GM23338 (cell line): ENCODE measurements around the gene FAM241A. TPM values are rescaled to one million over a fixed set of nuclear protein-coding genes. Genes with fewer than 3 reads are reported as not detected.

Experiments used
- ATAC-seq: fragments of 200-7000 bp; cut with Tn5 transposase; 3 replicates; pipeline ENCODE4 v1.9.1; 2020
- DNase-seq: peaks from one replicate; pipeline ENCODE4 v3.0.0-alpha.2; 2015; ENCODE audit warnings: low spot score
- H2AFZ ChIP-seq: fragments of 200-600 bp; sonication (generic); 2 replicates; pipeline ENCODE4 v1.8.0; 2016; ENCODE audit warnings: antibody characterized with exemption, mild to moderate bottlenecking, moderate library complexity
- H3F3A ChIP-seq: fragments of 200-600 bp; sonication (generic); replicated peaks from 2 replicates; pipeline ENCODE4 v1.8.0; 2017; ENCODE audit warnings: antibody characterized with exemption, mixed run types, low read depth
- H3K27ac ChIP-seq: fragments of 200-600 bp; sonication (generic); 2 replicates; pipeline ENCODE4 v1.6.1; 2016; ENCODE audit warnings: low read depth
- H3K27me3 ChIP-seq: fragments of 200-600 bp; sonication (generic); 2 replicates; pipeline ENCODE4 v1.8.0; 2016; ENCODE audit warnings: mild to moderate bottlenecking, mixed run types, moderate library complexity; ENCODE audit not compliant: insufficient read depth
- H3K36me3 ChIP-seq: fragments of 200-600 bp; sonication (generic); 2 replicates; pipeline ENCODE4 v1.8.0; 2016; ENCODE audit warnings: mild to moderate bottlenecking; ENCODE audit not compliant: insufficient read depth
- H3K4me1 ChIP-seq: fragments of 200-600 bp; sonication (generic); 2 replicates; pipeline ENCODE4 v1.8.0; 2016; ENCODE audit warnings: mild to moderate bottlenecking, moderate library complexity; ENCODE audit not compliant: insufficient read depth
- H3K4me2 ChIP-seq: fragments of 200-600 bp; sonication (generic); 2 replicates; pipeline ENCODE4 v1.7.1; 2017; ENCODE audit warnings: mixed run types
- H3K4me3 ChIP-seq: fragments of 200-600 bp; sonication (generic); 2 replicates; pipeline ENCODE4 v1.6.1; 2016; ENCODE audit warnings: mixed run types
- H3K79me2 ChIP-seq: fragments of 200-600 bp; sonication (generic); replicated peaks from 2 replicates; pipeline ENCODE4 v1.8.0; 2017; ENCODE audit warnings: mild to moderate bottlenecking; ENCODE audit not compliant: insufficient read depth
- H3K9me2 ChIP-seq: fragments of 200-600 bp; sonication (generic); 2 replicates; pipeline ENCODE4 v1.8.0; 2017; ENCODE audit not compliant: insufficient read depth
- H4K20me1 ChIP-seq: fragments of 200-600 bp; sonication (generic); replicated peaks from 2 replicates; pipeline ENCODE4 v1.8.0; 2017; ENCODE audit warnings: mild to moderate bottlenecking; ENCODE audit not compliant: insufficient read depth
- H3K27ac Mint-ChIP-seq: 2 replicates; pipeline ENCODE4 v1.8.0; 2020; ENCODE audit warnings: inconsistent platforms, mild to moderate bottlenecking, moderate library complexity, mixed read lengths
- H3K27me3 Mint-ChIP-seq: 3 replicates; pipeline ENCODE4 v1.8.0; 2022; ENCODE audit warnings: low read depth, mild to moderate bottlenecking, moderate library complexity, mixed read lengths, inconsistent platforms; ENCODE audit not compliant: insufficient read depth, poor library complexity
- H3K36me3 Mint-ChIP-seq: 3 replicates; pipeline ENCODE4 v1.8.0; 2021; ENCODE audit warnings: low read depth, mild to moderate bottlenecking, inconsistent platforms, moderate library complexity, mixed read lengths
- H3K4me1 Mint-ChIP-seq: 3 replicates; pipeline ENCODE4 v1.8.0; 2020; ENCODE audit warnings: mild to moderate bottlenecking, inconsistent platforms, mixed read lengths
- H3K4me3 Mint-ChIP-seq: 3 replicates; pipeline ENCODE4 v1.8.0; 2021; ENCODE audit warnings: moderate library complexity, mild to moderate bottlenecking, inconsistent platforms, mixed read lengths
- H3K9me3 Mint-ChIP-seq: 3 replicates; pipeline ENCODE4 v1.8.0; 2020; ENCODE audit warnings: moderate library complexity, mild to moderate bottlenecking, inconsistent platforms, mixed read lengths
- CREB1 ChIP-seq: fragments of 250-450 bp; sonication (Bioruptor Pico); IDR thresholded peaks from 2 replicates; pipeline ENCODE4 v1.5.0; 2020; ENCODE audit warnings: low read depth, mild to moderate bottlenecking, moderate library complexity
- EZH2 ChIP-seq: fragments of 200-600 bp; sonication (generic); IDR thresholded peaks from one replicate; pipeline ENCODE4 v1.8.0; 2017; ENCODE audit warnings: antibody characterized with exemption, mild to moderate bottlenecking, low read depth; ENCODE audit not compliant: unreplicated experiment
- EZH2phosphoT487 ChIP-seq: fragments of 200-600 bp; sonication (generic); IDR thresholded peaks from one replicate; pipeline ENCODE4 v1.8.1; 2018; ENCODE audit warnings: antibody characterized with exemption; ENCODE audit not compliant: unreplicated experiment
- JUNB ChIP-seq: IDR thresholded peaks from one replicate; pipeline ENCODE4 v1.6.1; 2016; ENCODE audit warnings: antibody characterized with exemption; ENCODE audit not compliant: unreplicated experiment
- NANOG ChIP-seq: IDR thresholded peaks from 2 replicates; pipeline ENCODE4 v1.6.1; 2016; ENCODE audit warnings: antibody characterized with exemption, borderline replicate concordance
- POLR2AphosphoS5 ChIP-seq: IDR thresholded peaks from 2 replicates; pipeline ENCODE4 v1.6.1; 2016; ENCODE audit warnings: antibody characterized with exemption, low read depth
- STAT1 ChIP-seq: IDR thresholded peaks from one replicate; pipeline ENCODE4 v1.6.1; 2016; ENCODE audit warnings: antibody characterized with exemption; ENCODE audit not compliant: unreplicated experiment
- ZNF114 ChIP-seq: fragments of 250-450 bp; sonication (Bioruptor Pico); IDR thresholded peaks from 2 replicates; pipeline ENCODE4 v1.5.0; 2020; ENCODE audit warnings: mild to moderate bottlenecking, moderate library complexity
- ZNF331 ChIP-seq: fragments of 250-450 bp; sonication (Bioruptor Pico); IDR thresholded peaks from 2 replicates; pipeline ENCODE4 v1.5.0; 2020; ENCODE audit warnings: low read depth, mild to moderate bottlenecking, moderate library complexity
- polyA plus RNA-seq: library from polyadenylated mRNA; unstranded; fragments of >200 nt; fragmentation: Nextera tagmentation; extraction: Ambion mirVana; gene quantifications from 2 replicates; pipeline ENCODE4 v1.2.1, GENCODE V29; 2016
- total RNA-seq: library from RNA; depleted of rRNA; stranded (reverse); fragments of >200 nt; shearing (Covaris generic); gene quantifications from 2 replicates; pipeline ENCODE4 v1.2.3, GENCODE V29; 2014
- TF ChIP-seq, protein P1 (sequence below), 2 experiments: fragments of 200-600 bp in 1 of 2; sonication (generic) in 1 of 2; conservative IDR thresholded peaks; 2 replicates each; pipeline versions ENCODE4 v1.5.1 to v1.6.1; 2016 to 2017; ENCODE audit warnings: antibody characterized with exemption in 2 of 2, low read depth in 2 of 2, mild to moderate bottlenecking in 2 of 2, moderate library complexity in 1 of 2
- TF ChIP-seq, protein P2 (sequence below): fragments of 250-450 bp; sonication (Bioruptor Pico); IDR thresholded peaks from 2 replicates; pipeline ENCODE4 v1.5.0; 2020; ENCODE audit warnings: mild to moderate bottlenecking, moderate library complexity
- TF ChIP-seq, protein P3 (sequence below): IDR thresholded peaks from one replicate; pipeline ENCODE4 v1.6.1; 2018; ENCODE audit warnings: antibody characterized with exemption; ENCODE audit not compliant: unreplicated experiment
- TF ChIP-seq, protein P4 (sequence below): IDR thresholded peaks from 2 replicates; pipeline ENCODE4 v1.6.1; 2016; ENCODE audit warnings: antibody characterized with exemption

FAM241A gene
- total and polyA plus RNA-seq, 2 experiments from 2014 or later: 0.58 to 0.63 TPM

DNA sequence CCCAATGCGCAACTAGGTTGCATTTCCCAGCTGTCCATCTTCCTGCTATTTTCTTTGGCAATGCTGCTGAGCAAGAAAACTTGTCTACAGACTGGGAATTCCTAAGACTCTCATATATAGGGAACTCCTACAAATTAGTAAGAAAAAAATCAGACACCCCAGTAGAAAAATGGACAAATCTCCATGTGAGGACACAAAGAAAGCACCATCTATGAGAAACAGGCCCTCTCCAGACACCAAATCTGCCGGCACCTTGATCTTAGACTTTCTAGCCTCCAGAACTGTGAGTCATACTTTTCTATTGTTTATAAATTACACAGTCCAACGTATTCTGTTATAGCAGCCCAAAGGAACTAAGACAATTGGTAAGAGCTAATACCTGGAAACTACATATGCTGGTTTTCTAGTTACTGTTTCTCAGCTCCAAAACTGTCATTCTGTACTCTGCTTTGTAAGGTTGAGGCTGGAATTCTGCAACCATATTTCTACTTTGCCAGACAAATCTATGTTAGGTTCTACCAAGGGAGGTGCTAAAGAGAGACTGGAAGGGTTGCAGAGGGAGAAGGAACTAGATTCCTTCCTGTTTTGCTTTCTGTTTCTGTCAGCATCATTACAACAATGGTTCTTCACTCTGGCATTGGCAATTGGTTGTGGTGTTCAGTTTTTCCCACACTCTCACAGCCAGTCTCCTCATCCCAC is 35.7 kb upstream of the FAM241A start:
- no peaks in the 10 kb centered on the region for H3K9me2 ChIP-seq

More for the DNA sequence above, 35.7 kb upstream of the FAM241A start:
- Mint-ChIP-seq H3K27me3 (no peaks in the 10 kb centered on the region), H3K27ac (no peak overlapping the region), H3K9me3 (no peaks in the 10 kb centered on the region), H3K36me3 (no peaks in the 10 kb centered on the region), H3K4me1 (no peaks in the 10 kb centered on the region), H3K4me3 (no peak overlapping the region)
- Histone ChIP-seq H3K27ac (no peak overlapping the region), H3K4me3 (no peak overlapping the region), H3K4me1 (no peaks in the 10 kb centered on the region), H3K4me2 (no peak overlapping the region), H3K79me2 (no peaks in the 10 kb centered on the region), H3F3A (no peaks in the 10 kb centered on the region), H3K27me3 (no peaks in the 10 kb centered on the region), H3K36me3 (no peaks in the 10 kb centered on the region), H2AFZ (peak overlapping the region; percentile 59; the same call in 1 of the 2 replicates), H4K20me1 (no peaks in the 10 kb centered on the region)
- ATAC-seq (no peak), DNase-seq (no peak)
- TF ChIP-seq, protein P1, sequence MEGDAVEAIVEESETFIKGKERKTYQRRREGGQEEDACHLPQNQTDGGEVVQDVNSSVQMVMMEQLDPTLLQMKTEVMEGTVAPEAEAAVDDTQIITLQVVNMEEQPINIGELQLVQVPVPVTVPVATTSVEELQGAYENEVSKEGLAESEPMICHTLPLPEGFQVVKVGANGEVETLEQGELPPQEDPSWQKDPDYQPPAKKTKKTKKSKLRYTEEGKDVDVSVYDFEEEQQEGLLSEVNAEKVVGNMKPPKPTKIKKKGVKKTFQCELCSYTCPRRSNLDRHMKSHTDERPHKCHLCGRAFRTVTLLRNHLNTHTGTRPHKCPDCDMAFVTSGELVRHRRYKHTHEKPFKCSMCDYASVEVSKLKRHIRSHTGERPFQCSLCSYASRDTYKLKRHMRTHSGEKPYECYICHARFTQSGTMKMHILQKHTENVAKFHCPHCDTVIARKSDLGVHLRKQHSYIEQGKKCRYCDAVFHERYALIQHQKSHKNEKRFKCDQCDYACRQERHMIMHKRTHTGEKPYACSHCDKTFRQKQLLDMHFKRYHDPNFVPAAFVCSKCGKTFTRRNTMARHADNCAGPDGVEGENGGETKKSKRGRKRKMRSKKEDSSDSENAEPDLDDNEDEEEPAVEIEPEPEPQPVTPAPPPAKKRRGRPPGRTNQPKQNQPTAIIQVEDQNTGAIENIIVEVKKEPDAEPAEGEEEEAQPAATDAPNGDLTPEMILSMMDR (conservative IDR thresholded peaks at IDR 0.05; ENCODE audit: low read depth in 2 of 2): no peak
- TF ChIP-seq, protein P2, sequence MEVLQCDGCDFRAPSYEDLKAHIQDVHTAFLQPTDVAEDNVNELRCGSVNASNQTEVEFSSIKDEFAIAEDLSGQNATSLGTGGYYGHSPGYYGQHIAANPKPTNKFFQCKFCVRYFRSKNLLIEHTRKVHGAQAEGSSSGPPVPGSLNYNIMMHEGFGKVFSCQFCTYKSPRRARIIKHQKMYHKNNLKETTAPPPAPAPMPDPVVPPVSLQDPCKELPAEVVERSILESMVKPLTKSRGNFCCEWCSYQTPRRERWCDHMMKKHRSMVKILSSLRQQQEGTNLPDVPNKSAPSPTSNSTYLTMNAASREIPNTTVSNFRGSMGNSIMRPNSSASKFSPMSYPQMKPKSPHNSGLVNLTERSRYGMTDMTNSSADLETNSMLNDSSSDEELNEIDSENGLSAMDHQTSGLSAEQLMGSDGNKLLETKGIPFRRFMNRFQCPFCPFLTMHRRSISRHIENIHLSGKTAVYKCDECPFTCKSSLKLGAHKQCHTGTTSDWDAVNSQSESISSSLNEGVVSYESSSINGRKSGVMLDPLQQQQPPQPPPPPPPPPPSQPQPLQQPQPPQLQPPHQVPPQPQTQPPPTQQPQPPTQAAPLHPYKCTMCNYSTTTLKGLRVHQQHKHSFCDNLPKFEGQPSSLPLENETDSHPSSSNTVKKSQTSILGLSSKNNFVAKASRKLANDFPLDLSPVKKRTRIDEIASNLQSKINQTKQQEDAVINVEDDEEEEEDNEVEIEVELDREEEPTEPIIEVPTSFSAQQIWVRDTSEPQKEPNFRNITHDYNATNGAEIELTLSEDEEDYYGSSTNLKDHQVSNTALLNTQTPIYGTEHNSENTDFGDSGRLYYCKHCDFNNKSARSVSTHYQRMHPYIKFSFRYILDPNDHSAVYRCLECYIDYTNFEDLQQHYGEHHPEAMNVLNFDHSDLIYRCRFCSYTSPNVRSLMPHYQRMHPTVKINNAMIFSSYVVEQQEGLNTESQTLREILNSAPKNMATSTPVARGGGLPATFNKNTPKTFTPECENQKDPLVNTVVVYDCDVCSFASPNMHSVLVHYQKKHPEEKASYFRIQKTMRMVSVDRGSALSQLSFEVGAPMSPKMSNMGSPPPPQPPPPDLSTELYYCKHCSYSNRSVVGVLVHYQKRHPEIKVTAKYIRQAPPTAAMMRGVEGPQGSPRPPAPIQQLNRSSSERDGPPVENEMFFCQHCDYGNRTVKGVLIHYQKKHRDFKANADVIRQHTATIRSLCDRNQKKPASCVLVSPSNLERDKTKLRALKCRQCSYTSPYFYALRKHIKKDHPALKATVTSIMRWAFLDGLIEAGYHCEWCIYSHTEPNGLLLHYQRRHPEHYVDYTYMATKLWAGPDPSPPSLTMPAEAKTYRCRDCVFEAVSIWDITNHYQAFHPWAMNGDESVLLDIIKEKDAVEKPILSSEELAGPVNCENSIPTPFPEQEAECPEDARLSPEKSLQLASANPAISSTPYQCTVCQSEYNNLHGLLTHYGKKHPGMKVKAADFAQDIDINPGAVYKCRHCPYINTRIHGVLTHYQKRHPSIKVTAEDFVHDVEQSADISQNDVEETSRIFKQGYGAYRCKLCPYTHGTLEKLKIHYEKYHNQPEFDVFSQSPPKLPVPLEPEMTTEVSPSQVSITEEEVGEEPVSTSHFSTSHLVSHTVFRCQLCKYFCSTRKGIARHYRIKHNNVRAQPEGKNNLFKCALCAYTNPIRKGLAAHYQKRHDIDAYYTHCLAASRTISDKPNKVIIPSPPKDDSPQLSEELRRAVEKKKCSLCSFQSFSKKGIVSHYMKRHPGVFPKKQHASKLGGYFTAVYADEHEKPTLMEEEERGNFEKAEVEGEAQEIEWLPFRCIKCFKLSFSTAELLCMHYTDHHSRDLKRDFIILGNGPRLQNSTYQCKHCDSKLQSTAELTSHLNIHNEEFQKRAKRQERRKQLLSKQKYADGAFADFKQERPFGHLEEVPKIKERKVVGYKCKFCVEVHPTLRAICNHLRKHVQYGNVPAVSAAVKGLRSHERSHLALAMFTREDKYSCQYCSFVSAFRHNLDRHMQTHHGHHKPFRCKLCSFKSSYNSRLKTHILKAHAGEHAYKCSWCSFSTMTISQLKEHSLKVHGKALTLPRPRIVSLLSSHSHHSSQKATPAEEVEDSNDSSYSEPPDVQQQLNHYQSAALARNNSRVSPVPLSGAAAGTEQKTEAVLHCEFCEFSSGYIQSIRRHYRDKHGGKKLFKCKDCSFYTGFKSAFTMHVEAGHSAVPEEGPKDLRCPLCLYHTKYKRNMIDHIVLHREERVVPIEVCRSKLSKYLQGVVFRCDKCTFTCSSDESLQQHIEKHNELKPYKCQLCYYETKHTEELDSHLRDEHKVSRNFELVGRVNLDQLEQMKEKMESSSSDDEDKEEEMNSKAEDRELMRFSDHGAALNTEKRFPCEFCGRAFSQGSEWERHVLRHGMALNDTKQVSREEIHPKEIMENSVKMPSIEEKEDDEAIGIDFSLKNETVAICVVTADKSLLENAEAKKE: no peak
- no peak for TF ChIP-seq STAT1
- no peak for TF ChIP-seq ZNF114 (CRISPR knock-in tag)
- no peak for TF ChIP-seq POLR2AphosphoS5
- TF ChIP-seq, protein P3, sequence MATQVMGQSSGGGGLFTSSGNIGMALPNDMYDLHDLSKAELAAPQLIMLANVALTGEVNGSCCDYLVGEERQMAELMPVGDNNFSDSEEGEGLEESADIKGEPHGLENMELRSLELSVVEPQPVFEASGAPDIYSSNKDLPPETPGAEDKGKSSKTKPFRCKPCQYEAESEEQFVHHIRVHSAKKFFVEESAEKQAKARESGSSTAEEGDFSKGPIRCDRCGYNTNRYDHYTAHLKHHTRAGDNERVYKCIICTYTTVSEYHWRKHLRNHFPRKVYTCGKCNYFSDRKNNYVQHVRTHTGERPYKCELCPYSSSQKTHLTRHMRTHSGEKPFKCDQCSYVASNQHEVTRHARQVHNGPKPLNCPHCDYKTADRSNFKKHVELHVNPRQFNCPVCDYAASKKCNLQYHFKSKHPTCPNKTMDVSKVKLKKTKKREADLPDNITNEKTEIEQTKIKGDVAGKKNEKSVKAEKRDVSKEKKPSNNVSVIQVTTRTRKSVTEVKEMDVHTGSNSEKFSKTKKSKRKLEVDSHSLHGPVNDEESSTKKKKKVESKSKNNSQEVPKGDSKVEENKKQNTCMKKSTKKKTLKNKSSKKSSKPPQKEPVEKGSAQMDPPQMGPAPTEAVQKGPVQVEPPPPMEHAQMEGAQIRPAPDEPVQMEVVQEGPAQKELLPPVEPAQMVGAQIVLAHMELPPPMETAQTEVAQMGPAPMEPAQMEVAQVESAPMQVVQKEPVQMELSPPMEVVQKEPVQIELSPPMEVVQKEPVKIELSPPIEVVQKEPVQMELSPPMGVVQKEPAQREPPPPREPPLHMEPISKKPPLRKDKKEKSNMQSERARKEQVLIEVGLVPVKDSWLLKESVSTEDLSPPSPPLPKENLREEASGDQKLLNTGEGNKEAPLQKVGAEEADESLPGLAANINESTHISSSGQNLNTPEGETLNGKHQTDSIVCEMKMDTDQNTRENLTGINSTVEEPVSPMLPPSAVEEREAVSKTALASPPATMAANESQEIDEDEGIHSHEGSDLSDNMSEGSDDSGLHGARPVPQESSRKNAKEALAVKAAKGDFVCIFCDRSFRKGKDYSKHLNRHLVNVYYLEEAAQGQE: no peak
- TF ChIP-seq EZH2: no peak
- TF ChIP-seq, protein P4, sequence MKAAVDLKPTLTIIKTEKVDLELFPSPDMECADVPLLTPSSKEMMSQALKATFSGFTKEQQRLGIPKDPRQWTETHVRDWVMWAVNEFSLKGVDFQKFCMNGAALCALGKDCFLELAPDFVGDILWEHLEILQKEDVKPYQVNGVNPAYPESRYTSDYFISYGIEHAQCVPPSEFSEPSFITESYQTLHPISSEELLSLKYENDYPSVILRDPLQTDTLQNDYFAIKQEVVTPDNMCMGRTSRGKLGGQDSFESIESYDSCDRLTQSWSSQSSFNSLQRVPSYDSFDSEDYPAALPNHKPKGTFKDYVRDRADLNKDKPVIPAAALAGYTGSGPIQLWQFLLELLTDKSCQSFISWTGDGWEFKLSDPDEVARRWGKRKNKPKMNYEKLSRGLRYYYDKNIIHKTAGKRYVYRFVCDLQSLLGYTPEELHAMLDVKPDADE: no peak
- TF ChIP-seq NANOG: no peak
- TF ChIP-seq CREB1 (CRISPR knock-in tag): no peak
- TF ChIP-seq ZNF331 (CRISPR knock-in tag): no peak
- TF ChIP-seq EZH2phosphoT487: no peak
- TF ChIP-seq JUNB: no peak
